OCI-LY7 (cell line): ENCODE results near the gene SMARCA2. TPM values are rescaled to one million over a fixed set of nuclear protein-coding genes. Genes with fewer than 3 reads are reported as not detected.

ENCODE experiments used
- BruUV-seq: library from RNA; stranded (reverse); fragments of 400-500 nt; replicated peaks from 2 replicates; lab custom pipeline; 2021; lab: Mats Ljungman, UMichigan
- CTCF ChIA-PET: fragments of 300-600 bp; sonication (Branson Sonifier 250); formaldehyde crosslinking; loops from one replicate; lab custom pipeline; 2022; ENCODE audit warnings: antibody characterized with exemption; ENCODE audit not compliant: unreplicated experiment; lab: Charles Lee
- POLR2A ChIA-PET: fragments of 300-600 bp; sonication (Branson Sonifier 250); formaldehyde crosslinking; loops from one replicate; lab custom pipeline; 2022; ENCODE audit warnings: antibody characterized with exemption; lab: Charles Lee
- DNase-seq: peaks from one replicate; pipeline ENCODE4 v3.0.0-alpha.2; 2015; ENCODE audit warnings: low spot score
- H2AFZ ChIP-seq: fragments of 200-600 bp; sonication (generic), shearing (Covaris generic); 2 replicates; pipeline ENCODE4 v1.6.1; 2014; ENCODE audit warnings: mild to moderate bottlenecking, antibody characterized with exemption, low read length, moderate library complexity
- H3K27ac ChIP-seq: fragments of 200-600 bp; sonication (generic); 2 replicates; pipeline ENCODE4 v1.5.1; 2014; ENCODE audit warnings: mixed run types, low read depth, mild to moderate bottlenecking, moderate library complexity, low read length, inconsistent platforms; ENCODE audit not compliant: poor library complexity, severe bottlenecking
- H3K36me3 ChIP-seq: fragments of 200-600 bp; sonication (generic); 2 replicates; pipeline ENCODE4 v1.6.1; 2014; ENCODE audit warnings: mild to moderate bottlenecking, antibody characterized with exemption, low read length, moderate library complexity, mixed read lengths; ENCODE audit not compliant: insufficient read depth
- H3K4me1 ChIP-seq: fragments of 200-600 bp; sonication (generic); 2 replicates; pipeline ENCODE4 v1.5.1; 2014; ENCODE audit warnings: mild to moderate bottlenecking, low read length; ENCODE audit not compliant: insufficient read depth, poor library complexity, severe bottlenecking
- H3K4me2 ChIP-seq: fragments of 200-600 bp; sonication (generic); 2 replicates; pipeline ENCODE4 v1.6.1; 2014; ENCODE audit warnings: mild to moderate bottlenecking, low read length
- H3K4me3 ChIP-seq: fragments of 200-600 bp; sonication (generic); 2 replicates; pipeline ENCODE4 v1.5.1; 2014; ENCODE audit warnings: mild to moderate bottlenecking, low read depth, low read length; ENCODE audit not compliant: poor library complexity, severe bottlenecking
- H3K79me2 ChIP-seq: fragments of 200-600 bp; sonication (generic); 2 replicates; pipeline ENCODE4 v1.6.1; 2016; ENCODE audit warnings: low read depth, mild to moderate bottlenecking, low read length, moderate library complexity, mixed read lengths; ENCODE audit not compliant: insufficient read depth
- H3K9me2 ChIP-seq: fragments of 200-600 bp; sonication (generic); 2 replicates; pipeline ENCODE4 v1.6.1; 2016; ENCODE audit warnings: mild to moderate bottlenecking, low read length, mixed read lengths; ENCODE audit not compliant: insufficient read depth
- H3K9me3 ChIP-seq: fragments of 200-600 bp; sonication (generic); 2 replicates; pipeline ENCODE4 v1.6.1; 2014; ENCODE audit warnings: mild to moderate bottlenecking, mixed run types, low read length, mixed read lengths
- H4K20me1 ChIP-seq: fragments of 200-600 bp; sonication (generic); 2 replicates; pipeline ENCODE4 v1.6.1; 2014; ENCODE audit warnings: mild to moderate bottlenecking, antibody characterized with exemption, low read length, moderate library complexity, mixed read lengths; ENCODE audit not compliant: insufficient read depth
- CTCF ChIP-seq: fragments of 200-600 bp; sonication (generic); conservative IDR thresholded peaks from 2 replicates; pipeline ENCODE4 v1.5.1; 2014; ENCODE audit warnings: mild to moderate bottlenecking, antibody characterized with exemption, low read length, moderate library complexity, mixed read lengths
- EZH2phosphoT487 ChIP-seq: fragments of 200-600 bp; sonication (generic); IDR thresholded peaks from 2 replicates; pipeline ENCODE4 v1.6.1; 2018; ENCODE audit warnings: low read depth, borderline replicate concordance, mild to moderate bottlenecking, mixed run types, antibody characterized with exemption, low read length, moderate library complexity, mixed read lengths
- intact Hi-C: fragments of 100-400 bp; cut with micrococcal nuclease; formaldehyde crosslinking; loops from one replicate; pipeline ENCODE4 v1.10.0; 2022; ENCODE audit not compliant: unreplicated experiment
- total RNA-seq, 2 experiments: library from RNA; depleted of rRNA in 1 of 2; stranded (reverse); fragments of >200 nt in 1 of 2; shearing (Covaris generic) in 1 of 2; gene quantifications; 2 replicates each; pipeline ENCODE4 v1.2.3, GENCODE V29; 2014 to 2022

Gene SMARCA2
- total RNA-seq, 2 experiments from 2014 or later = 54.8 to 80.6 TPM

GRCh38 chr9:1977026-1977425 lies 38.1 kb upstream of the SMARCA2 start:
- no peaks in the 10 kb centered on the region for H4K20me1 ChIP-seq
- no peaks in the 10 kb centered on the region for H3K4me1 ChIP-seq
- no peak overlapping the region for H3K27ac ChIP-seq
- H3K4me2 ChIP-seq = no peak overlapping the region
- no peaks in the 10 kb centered on the region for H3K9me2 ChIP-seq
- H3K36me3 ChIP-seq = no peaks in the 10 kb centered on the region
- ChIA-PET CTCF (no interaction called here), POLR2A (interaction anchor here (0.6 kb wide), 1 partner anchor 960 kb away, joined by 4 read pairs; no protein-coding TSS in a partner anchor)
- intact Hi-C loops = no loop called here
- no peak for DNase-seq
- TF ChIP-seq CTCF (no peak), EZH2phosphoT487 (no peak)
- BruUV-seq = no TSS peak
- no peak overlapping the region for H3K4me3 ChIP-seq
- no peak overlapping the region for H2AFZ ChIP-seq
- H3K9me3 ChIP-seq = no peaks in the 10 kb centered on the region
- no peaks in the 10 kb centered on the region for H3K79me2 ChIP-seq

GRCh38 chr9:1978941-1979340 lies 36.2 kb upstream of the SMARCA2 start:
- Histone ChIP-seq H3K4me3 (no peak overlapping the region), H3K36me3 (no peaks in the 10 kb centered on the region), H3K4me2 (no peak overlapping the region), H3K9me3 (no peaks in the 10 kb centered on the region), H3K27ac (no peak overlapping the region), H4K20me1 (no peaks in the 10 kb centered on the region), H3K4me1 (no peaks in the 10 kb centered on the region), H3K79me2 (no peaks in the 10 kb centered on the region), H2AFZ (no peak overlapping the region), H3K9me2 (no peaks in the 10 kb centered on the region)
- ChIA-PET CTCF (no interaction called here), POLR2A (interaction anchor here (0.6 kb wide), 1 partner anchor 61 kb away, joined by 3 read pairs; no protein-coding TSS in a partner anchor)
- BruUV-seq = no TSS peak
- no peak for TF ChIP-seq EZH2phosphoT487
- TF ChIP-seq CTCF = no peak
- intact Hi-C loops = no loop called here
- DNase-seq = no peak

GRCh38 chr9:1979741-1980367 lies 35.3 kb upstream of the SMARCA2 start:
- intact Hi-C loops = no loop called here
- H2AFZ ChIP-seq = no peak overlapping the region
- no peaks in the 10 kb centered on the region for H3K9me3 ChIP-seq
- H3K36me3 ChIP-seq = no peaks in the 10 kb centered on the region
- BruUV-seq = no TSS peak
- CTCF ChIA-PET = no interaction called here
- H3K4me3 ChIP-seq = no peak overlapping the region
- DNase-seq = no peak
- H3K9me2 ChIP-seq = no peaks in the 10 kb centered on the region
- H4K20me1 ChIP-seq = no peaks in the 10 kb centered on the region
- TF ChIP-seq EZH2phosphoT487 (no peak), CTCF (no peak)
- H3K79me2 ChIP-seq = no peaks in the 10 kb centered on the region
- no peak overlapping the region for H3K27ac ChIP-seq
- H3K4me1 ChIP-seq = no peaks in the 10 kb centered on the region
- POLR2A ChIA-PET = no interaction called here
- no peak overlapping the region for H3K4me2 ChIP-seq
